ENCODE data around the gene ABR.

GRCh38 chr17:1083451-1084187, 96.2 kb downstream of the ABR start:
- TF ChIP-seq CTCF (IDR thresholded peaks at IDR 0.05) (no peak), POLR2A (IDR thresholded peaks at IDR 0.05) (no peak)
